H7 (cell line): Measurements from ENCODE around the gene NAP1L4. TPM values are rescaled to one million over a fixed set of nuclear protein-coding genes. Genes with fewer than 3 reads are reported as not detected.

Source experiments
- DNase-seq: peaks from one replicate; pipeline ENCODE4 v3.0.0; 2012
- H3K27me3 ChIP-seq: 2 replicates; pipeline ENCODE4 v1.6.0; 2011; ENCODE audit warnings: mild to moderate bottlenecking, low read length; ENCODE audit not compliant: control insufficient read depth, insufficient read depth
- H3K36me3 ChIP-seq: replicated peaks from 2 replicates; pipeline ENCODE4 v1.5.1; 2011; ENCODE audit warnings: low read length; ENCODE audit not compliant: control insufficient read depth, insufficient read depth
- H3K4me3 ChIP-seq: 2 replicates; pipeline ENCODE4 v1.5.1; 2011; ENCODE audit warnings: low read depth, mild to moderate bottlenecking, control low read depth, low read length, moderate library complexity; ENCODE audit not compliant: insufficient read depth
- total RNA-seq: library from RNA; depleted of rRNA; stranded (reverse); fragments of >200 nt; shearing (Covaris generic); gene quantifications from 2 replicates; pipeline ENCODE4 v1.2.3, GENCODE V29; 2014

NAP1L4 gene
- total RNA-seq, 1 experiment from 2014 or later = 140 TPM

DNA sequence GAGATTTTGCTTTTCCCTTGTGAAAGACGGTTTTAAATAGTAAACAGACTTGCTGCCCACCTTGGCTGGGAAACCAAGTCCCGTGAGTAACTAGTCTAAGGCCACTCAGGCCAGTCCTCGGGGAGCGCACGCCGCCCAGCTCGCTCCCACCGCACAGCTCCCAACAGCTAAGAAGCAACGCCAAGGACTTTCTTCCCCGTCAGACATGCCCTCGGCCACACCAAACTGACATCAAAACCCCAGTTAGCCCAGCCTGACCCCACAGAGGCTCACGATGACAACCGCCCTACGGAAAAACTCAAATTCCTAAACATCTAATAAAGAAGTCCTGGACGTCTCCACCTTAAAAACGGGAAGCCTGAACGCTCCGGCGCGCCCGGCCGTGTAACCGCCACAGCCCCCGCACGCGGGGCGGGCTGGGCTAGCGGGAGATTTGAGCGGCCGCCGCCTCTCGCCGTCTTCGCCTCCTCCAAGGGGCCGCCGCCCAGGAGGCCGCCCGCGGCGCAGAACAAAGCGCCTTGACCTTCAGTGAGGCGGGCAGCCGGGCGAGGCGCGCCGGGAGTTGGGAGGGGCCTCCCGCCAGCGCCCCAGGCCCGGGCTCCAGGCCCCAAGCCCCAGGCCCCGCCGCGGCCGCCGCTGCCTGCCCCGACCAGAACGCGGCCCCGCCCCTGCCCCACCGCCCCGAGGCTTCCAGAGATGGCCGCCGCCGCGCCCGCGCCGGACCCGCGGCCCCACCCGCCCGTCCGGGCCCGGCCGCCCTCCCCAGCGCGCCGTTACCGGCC lies 486 bp downstream of the NAP1L4 start:
- Histone ChIP-seq H3K27me3 (no peaks in the 10 kb centered on the region), H3K4me3 (peak overlapping the region; percentile 86), H3K36me3 (no peaks in the 10 kb centered on the region)
- DNase-seq = peak; percentile 95

DNA sequence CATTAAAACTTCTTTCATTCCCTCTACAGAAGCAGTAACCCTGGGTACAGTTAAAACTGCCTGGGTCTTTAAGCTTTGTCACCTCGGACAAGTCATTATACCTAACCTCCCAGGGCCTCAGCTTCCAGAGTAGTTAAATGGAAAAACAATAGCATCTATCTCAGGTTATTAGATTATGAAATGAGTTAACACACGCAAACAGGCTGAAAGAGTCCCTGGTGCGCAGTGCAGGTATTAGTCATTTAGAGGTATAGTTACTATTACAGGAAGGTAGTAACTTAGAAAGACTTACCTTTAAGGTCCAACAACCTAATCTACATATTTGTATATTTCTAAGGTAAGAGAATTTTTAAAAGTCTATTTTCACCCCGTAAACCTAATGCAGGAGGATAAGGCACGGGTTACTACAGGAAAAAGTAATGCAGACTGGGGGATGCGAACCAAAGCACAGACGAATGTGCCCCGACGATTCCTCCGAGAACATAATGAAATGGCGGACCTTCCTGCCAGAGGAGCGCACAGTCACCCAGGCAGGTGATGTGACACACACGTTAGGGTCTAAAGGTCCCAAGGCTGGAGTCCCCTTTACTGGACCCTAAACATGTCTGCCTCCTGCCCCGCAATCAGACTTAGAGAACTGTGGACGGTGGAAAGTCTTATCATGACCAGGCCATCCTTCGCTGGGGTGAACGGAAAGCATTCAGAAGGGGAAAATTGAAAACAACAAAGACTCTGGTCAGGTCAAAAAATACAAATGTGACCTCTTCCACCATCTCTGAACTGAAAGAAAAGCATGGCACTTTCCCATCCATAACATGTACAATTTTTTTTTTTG lies 1.3 kb downstream of the NAP1L4 start:
- DNase-seq = peak; percentile 56

DNA sequence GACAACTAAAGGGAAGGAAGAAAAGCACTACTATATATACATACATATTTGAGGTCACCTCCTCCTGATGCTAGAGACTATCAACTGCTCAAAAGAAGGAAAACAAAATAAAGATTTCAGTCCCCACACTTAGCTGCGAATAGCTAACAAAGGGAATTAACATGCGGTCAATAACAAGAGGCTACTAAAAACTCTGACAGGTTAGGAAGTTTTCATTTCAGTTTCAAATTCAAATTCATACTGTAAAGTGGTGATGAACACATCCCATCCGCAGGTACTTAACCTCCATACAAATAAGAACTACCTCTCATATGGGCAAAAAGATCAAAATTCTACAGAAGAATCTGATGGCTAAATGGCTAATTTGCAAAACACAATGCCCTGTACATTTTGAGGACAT lies 2.6 kb downstream of the NAP1L4 start:
- Histone ChIP-seq H3K36me3 (no peaks in the 10 kb centered on the region), H3K4me3 (no peak overlapping the region; the same call in 1 of the 2 replicates), H3K27me3 (no peaks in the 10 kb centered on the region)
- DNase-seq = no peak

More for the DNA sequence above, 1.3 kb downstream of the NAP1L4 start:
- Histone ChIP-seq H3K36me3 (no peaks in the 10 kb centered on the region), H3K27me3 (no peaks in the 10 kb centered on the region), H3K4me3 (peak overlapping the region; percentile 86)

DNA sequence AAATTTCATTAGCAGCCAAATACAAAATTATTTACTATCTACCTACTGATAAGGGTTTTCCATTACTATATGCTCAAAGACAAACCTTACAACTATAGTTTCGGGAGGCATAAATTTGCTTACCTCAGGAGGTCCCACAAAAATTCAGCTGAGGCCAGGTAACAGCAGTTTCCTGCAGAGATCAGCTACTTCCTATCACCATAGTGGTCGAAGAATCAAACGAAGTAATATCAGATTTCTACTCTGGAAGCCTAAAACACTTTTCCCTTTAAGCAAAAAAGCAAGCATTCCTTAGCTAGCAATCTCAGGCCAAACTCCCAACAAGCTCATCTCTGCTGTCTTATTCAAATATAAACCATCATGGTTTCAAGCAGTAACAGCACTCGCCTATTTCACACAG lies 3.1 kb downstream of the NAP1L4 start:
- Histone ChIP-seq H3K4me3 (no peak overlapping the region), H3K27me3 (no peaks in the 10 kb centered on the region), H3K36me3 (no peaks in the 10 kb centered on the region)
- DNase-seq = no peak

DNA sequence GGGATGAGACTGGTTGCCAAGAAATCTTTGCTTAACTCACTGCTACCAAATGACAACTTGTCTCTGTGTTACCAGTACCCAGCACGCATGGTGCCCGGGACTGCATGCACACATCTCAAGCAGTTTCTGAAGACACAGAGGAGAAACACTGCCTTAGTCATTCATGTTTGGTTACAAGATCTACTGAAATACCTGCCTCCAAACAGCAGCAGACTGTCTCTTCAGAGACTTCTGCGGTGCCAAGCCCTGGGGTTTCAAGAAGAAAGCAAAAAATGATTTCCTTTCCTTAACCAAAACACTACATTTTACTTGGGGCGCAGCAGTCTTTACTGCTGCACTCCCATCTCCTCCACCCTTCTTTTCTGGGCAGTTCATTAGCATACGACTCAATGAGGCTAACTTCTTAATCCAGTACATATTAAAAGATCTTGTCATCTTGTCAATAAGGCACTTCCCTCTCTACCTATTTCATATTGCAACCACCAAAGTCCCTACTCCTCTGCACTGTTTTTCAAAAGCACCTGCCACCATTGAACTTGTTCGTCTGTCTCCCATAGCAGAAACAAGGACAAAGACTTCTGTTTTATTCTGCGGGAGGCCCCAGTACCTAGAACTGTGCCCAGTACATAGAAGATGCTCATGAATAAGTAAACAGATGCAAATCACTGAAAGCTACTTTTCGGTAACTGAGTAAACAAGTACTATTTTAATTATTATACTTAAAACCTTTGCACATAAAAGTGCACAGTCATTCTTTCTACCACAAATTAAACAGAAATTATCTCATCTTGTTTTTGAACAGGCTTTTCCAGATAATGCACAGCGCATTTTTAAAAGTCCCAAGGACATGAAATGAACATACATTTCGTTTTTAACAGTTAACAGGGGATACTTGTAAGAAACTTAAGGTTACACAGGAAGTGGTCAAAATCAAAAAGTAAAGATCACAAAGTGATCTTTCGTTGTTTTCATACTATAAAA lies 4.0 kb downstream of the NAP1L4 start:
- Histone ChIP-seq H3K27me3 (no peaks in the 10 kb centered on the region), H3K36me3 (no peaks in the 10 kb centered on the region; the same call in 1 of the 2 replicates), H3K4me3 (no peak overlapping the region)
- DNase-seq = no peak

DNA sequence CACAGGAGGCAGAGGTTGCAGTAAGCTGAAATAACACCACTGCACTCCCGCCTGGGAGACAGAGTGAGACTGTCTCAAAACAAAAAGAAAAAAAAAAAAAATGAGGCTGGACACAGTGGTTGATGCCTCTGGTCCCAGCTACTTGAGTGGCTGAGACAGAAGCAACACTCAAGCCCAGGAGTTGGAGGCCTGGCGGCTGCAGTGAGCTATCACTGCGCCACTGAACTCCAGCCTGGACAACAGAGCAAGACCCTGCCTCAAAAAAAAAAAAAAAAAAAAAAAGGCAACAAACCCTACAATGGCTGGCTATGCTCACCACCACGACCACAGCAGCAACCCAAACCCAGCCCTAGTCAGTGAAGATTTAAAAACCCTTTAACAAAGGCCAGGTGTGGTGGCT lies 8.2 kb downstream of the NAP1L4 start:
- no peak for DNase-seq
- no peaks in the 10 kb centered on the region for H3K27me3 ChIP-seq
- no peaks in the 10 kb centered on the region; the same call in 1 of the 2 replicates for H3K36me3 ChIP-seq
- H3K4me3 ChIP-seq = no peak overlapping the region

DNA sequence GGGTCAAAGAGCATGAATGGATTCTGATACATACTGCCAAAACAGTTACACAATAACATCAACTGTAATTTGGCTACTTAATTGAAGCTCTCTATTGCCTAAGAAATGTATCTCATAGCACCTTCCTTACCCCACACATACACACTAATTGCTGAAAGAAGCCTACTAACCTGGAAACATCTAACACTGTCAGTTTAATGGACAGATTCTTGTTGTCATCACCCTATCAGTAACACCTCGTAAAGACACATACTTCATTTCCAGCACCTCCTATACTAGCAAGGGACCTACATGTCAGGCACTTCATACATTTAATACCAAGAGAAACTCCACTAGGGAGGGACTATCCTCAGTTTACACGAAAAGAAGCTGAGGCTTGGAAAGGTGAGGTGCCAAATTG lies 9.9 kb downstream of the NAP1L4 start:
- Histone ChIP-seq H3K4me3 (no peak overlapping the region), H3K36me3 (peaks cover 6% of the 10 kb centered on the region), H3K27me3 (no peaks in the 10 kb centered on the region)
- DNase-seq = no peak

DNA sequence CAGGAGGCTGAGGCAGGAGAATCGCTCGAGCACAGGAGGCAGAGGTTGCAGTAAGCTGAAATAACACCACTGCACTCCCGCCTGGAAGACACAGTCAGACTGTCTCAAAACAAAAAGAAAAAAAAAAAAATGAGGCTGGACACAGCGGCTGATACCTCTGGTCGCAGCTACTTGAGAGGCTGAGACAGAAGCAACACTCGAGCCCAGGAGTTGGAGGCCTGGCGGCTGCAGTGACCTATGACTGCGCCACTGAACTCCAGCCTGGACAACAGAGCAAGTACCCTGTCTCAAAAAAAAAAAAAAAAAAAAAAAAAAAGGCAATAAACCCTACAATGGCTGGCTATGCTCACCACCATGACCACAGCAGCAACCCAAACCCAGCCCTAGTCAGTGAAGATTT lies 11.0 kb downstream of the NAP1L4 start:
- DNase-seq = no peak
- Histone ChIP-seq H3K4me3 (no peak overlapping the region), H3K36me3 (peaks cover 13% of the 10 kb centered on the region), H3K27me3 (no peaks in the 10 kb centered on the region)

DNA sequence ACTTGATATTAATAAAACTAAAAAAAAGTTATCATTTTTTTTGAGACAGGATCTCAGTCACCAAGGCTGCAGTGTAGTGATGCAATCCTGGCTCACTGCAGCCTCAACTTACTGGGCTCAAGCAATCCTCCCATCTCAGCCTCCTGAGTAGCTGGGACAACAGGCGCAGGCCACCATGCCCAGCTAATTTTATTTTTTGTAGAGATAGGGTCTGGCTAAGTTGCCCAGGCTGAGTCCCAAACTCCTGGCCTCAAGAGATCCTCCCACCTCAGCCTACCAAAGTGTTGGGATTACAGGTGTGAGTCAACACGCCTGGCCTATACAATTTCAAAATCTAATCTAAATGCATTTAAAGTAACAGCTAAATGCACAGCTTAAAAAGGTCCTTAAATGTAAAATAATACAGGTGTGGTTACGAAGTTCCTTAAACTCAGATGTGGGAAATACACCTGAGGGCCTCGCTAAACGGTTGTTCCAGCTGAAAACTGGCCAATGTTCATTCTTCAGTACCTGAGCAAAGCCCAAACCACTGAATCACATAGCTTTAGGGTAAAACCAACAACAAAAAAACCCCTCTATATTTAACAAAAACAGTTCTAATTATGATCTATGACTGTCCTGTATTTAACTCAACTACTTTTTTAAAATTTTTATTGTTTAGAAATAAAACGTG lies 11.8 kb downstream of the NAP1L4 start:
- peaks cover 18% of the 10 kb centered on the region for H3K36me3 ChIP-seq
- DNase-seq = no peak

DNA sequence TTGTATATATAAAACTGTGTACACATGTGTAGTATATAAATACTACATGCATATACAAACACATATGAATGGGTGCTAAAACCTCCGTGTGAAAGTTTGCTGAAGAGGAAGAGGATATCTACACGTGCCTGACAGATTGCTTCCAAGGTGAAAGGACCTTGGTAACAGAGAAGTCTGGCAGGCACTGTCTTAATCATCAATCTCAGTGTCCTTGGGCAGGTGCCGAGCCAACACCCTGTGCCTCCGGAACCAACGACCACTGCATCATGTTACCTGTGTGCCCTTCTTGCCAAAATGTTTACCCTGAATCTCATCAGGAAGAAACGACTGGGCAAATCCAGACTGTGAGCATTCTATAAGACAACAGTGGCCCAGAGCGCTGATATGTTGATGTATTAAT lies 15.0 kb downstream of the NAP1L4 start:
- DNase-seq = no peak
- peaks cover 35% of the 10 kb centered on the region for H3K36me3 ChIP-seq
- H3K27me3 ChIP-seq = no peaks in the 10 kb centered on the region
- H3K4me3 ChIP-seq = no peak overlapping the region

More for the DNA sequence above, 11.8 kb downstream of the NAP1L4 start:
- Histone ChIP-seq H3K27me3 (no peaks in the 10 kb centered on the region), H3K4me3 (no peak overlapping the region)

DNA sequence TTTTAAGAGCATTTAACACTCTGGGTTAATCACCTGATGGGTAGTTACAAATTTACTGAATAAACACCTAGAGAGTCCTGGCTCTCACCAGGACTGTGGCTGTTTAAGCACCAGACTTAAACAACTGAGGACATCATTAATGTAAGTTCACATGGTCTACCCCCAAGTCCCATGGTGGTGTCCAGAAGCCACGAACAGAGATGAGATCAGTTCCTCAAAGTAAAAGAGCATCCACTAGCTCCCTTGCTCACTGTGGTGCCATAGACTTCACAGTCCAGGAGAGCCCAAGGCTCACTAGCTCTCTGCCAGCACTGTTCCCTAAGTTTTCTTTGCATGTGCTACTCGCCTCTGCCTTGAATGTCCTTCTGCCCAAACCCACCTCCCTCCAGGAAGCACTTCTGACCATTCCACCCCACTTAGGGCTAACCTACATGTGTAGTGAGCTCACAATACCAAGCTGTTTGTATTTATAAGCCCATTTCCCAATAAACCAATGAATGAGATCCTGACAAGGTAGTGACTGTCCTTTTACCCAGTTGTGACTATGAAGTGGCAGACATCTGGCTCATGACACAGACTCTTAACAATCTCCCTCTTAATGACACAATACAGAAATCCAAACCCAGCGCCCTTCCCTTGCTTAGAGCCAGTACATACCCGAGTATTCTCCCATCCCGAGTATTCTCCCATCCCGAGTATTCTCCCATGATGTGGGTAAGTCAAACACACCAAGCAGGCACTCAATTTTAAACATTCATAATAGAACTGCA lies 15.7 kb downstream of the NAP1L4 start:
- Histone ChIP-seq H3K36me3 (peaks cover 39% of the 10 kb centered on the region), H3K4me3 (no peak overlapping the region)
- DNase-seq = no peak

DNA sequence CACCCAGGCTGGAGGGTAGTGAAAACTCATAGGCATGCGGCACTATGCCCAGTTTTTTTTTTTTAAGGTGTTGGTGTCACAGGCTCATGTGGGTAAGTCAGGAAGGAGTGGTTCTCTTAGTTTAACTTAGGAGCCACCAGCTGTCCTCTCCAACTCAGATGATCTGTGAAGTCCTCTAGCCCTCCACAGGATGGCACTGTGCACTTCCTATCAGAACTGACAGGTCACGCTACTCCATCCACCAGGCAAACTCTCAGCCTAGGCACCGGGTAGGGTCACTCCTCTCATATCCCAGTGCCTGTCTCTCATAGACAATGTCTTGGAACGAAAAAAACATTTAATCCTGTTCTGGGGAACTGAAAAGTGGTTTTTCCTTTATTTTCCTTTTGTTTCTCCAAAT lies 16.5 kb downstream of the NAP1L4 start:
- H3K36me3 ChIP-seq = peaks cover 43% of the 10 kb centered on the region
- no peak overlapping the region for H3K4me3 ChIP-seq
- DNase-seq = peak; percentile 51
- H3K27me3 ChIP-seq = no peaks in the 10 kb centered on the region

More for the DNA sequence above, 15.7 kb downstream of the NAP1L4 start:
- H3K27me3 ChIP-seq = no peaks in the 10 kb centered on the region

DNA sequence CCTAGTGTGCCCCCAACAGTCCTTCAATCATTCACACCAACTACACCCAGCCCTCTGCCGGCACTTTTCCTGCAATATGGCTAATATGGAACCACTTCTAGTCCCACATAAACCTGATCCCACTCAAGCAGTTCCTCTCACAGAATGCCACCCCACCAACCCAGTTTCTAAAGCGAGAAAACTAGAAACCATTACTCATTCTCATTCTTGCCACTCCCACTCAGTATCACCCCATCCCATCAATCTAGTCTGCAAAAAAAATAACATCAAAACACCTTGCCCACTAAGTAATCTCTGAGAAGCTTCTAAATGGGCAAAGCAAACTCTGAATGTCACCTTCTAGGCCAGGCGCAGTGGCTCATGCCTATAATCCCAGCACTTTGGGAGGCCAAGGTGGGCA lies 17.9 kb downstream of the NAP1L4 start:
- Histone ChIP-seq H3K27me3 (no peaks in the 10 kb centered on the region), H3K36me3 (peaks cover 55% of the 10 kb centered on the region), H3K4me3 (no peak overlapping the region)
- no peak for DNase-seq
